GM06990 (cell line): Measurements from ENCODE around the gene CSNK1G2.

ENCODE experiments used
- DNase-seq: peaks from one replicate; pipeline ENCODE4 v3.0.0-alpha.2; 2011; ENCODE audit not compliant: insufficient read length; ENCODE audit errors: extremely low read depth
- H3K27me3 ChIP-seq: replicated peaks from 2 replicates; pipeline ENCODE4 v1.6.0; 2011; ENCODE audit warnings: low read length; ENCODE audit not compliant: control insufficient read depth, insufficient read depth
- H3K36me3 ChIP-seq: 2 replicates; pipeline ENCODE4 v1.5.1; 2011; ENCODE audit warnings: low read length; ENCODE audit not compliant: control insufficient read depth, insufficient read depth
- H3K4me3 ChIP-seq: replicated peaks from 2 replicates; pipeline ENCODE4 v1.5.1; 2011; ENCODE audit warnings: low read depth, mild to moderate bottlenecking, control low read depth, low read length
- TF ChIP-seq, protein P1 (sequence below): IDR thresholded peaks from 2 replicates; pipeline ENCODE4 v1.5.1; 2011; ENCODE audit warnings: low read length, control low read depth, mild to moderate bottlenecking, inconsistent platforms; ENCODE audit not compliant: insufficient read depth, poor library complexity, severe bottlenecking

The CSNK1G2 gene

GRCh38 chr19:2027361-2027760 lies 86.4 kb downstream of the CSNK1G2 start:
- no peak overlapping the region for H3K4me3 ChIP-seq
- no peak for DNase-seq
- TF ChIP-seq, protein P1, sequence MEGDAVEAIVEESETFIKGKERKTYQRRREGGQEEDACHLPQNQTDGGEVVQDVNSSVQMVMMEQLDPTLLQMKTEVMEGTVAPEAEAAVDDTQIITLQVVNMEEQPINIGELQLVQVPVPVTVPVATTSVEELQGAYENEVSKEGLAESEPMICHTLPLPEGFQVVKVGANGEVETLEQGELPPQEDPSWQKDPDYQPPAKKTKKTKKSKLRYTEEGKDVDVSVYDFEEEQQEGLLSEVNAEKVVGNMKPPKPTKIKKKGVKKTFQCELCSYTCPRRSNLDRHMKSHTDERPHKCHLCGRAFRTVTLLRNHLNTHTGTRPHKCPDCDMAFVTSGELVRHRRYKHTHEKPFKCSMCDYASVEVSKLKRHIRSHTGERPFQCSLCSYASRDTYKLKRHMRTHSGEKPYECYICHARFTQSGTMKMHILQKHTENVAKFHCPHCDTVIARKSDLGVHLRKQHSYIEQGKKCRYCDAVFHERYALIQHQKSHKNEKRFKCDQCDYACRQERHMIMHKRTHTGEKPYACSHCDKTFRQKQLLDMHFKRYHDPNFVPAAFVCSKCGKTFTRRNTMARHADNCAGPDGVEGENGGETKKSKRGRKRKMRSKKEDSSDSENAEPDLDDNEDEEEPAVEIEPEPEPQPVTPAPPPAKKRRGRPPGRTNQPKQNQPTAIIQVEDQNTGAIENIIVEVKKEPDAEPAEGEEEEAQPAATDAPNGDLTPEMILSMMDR: no peak
- H3K36me3 ChIP-seq: no peaks in the 10 kb centered on the region
- no peaks in the 10 kb centered on the region for H3K27me3 ChIP-seq
